ENCODE data around the gene C2CD2.

The C2CD2 gene

DNA sequence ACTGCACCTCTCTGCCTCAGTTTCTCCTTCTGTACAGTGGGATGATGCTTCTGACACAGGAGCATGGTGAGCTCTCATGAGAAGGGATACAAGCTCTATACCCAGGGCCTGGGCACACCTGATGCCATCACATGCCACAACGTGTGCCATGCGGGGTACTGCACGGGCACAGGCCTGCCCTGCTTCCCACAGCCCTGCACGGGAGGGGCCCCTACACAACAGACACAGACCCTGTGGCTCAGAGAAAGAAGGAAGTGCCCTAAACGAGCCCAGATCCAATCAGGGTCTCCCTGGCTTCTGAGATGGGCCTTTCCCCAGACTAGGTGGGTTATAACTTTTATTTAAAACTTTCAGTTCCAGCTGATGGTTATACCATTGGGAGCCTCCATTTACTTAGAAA is 24.6 kb downstream of the C2CD2 start:
- DNase-seq = peak in 1 of 2 experiments; percentile 2

DNA sequence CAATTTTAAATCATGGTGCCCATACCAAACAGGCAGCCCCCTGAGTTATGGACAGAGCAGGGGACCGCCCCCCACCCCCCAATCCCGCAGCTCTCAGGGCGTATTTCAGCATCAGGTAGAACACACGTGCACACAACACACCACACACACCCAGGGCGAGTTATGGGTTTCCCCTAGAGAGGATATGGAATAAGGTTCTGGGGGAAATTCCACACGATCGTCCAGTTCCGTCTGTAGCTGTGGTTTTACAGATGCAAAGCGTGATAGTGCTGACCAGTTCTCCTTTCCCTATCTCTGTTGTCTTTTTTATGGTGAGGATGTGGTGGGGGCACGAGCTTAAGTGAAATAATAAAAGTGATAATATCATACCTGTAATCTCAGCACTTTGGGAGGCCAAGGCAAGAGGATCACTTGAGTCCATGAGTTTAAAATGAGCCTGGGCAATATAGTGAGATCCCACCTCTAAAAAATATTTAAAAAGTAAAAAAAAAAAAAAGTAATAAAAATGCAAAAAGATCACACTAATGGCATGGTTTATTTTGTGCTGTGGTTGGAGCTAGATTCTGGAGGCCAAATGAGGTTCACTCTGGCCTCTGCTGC is 25.1 kb downstream of the C2CD2 start:
- DNase-seq = peak; percentile 26 to 37

GRCh38 chr21:41927727-41928409 is 25.9 kb downstream of the C2CD2 start:
- DNase-seq = peak; percentile 53 to 59

DNA sequence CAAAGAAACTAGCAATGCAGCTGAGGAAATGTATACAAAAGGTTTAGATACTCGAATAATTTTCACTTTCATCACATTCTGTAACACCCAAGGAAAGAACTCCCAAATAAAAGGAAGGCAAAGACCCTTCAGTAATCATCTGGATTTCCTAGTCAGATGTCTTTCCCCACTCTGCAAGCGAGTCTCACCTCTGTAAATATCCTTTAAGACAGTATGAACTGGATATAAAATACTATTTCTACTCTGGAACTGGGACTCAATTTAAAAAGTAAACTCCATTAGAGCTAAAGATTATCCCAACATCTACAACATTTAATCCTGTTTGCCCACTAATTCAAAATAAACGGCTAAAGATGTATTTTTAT is 27.0 kb downstream of the C2CD2 start:
- DNase-seq = no peak

DNA sequence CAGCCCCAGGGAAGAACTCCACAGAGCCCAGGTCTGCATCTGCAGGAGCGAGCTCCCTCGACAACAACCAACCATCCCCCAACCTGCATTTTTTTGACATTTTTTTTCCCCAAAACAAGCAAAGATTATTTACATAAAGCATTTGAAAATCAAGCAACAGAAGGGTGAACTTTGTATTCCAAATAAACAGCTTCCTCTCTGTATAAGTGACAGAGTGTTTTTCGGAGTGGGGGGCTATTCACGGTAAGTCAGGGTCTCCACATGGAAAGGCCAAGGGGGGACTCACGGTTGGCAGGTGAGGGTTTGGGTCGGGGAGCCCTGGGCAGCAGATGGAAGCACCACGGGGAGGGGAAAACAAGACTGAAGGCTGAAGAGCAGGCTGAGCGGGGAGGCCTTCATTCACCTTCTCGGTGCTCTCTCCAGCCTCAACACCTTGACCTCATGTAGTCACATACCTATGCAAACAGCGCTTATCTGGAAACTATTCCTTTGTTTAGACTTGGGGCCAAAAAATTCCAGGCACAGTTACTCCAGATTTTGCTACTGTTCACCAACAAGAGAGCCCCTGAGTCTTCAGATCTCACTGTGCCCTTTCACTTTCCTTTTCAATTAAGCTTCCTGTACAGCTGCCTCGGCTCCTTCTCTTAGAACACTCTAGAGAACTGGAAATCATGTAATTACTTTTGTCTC is 27.6 kb downstream of the C2CD2 start:
- peak; percentile 68 to 79 for DNase-seq

- DNase-seq = no peak
Measured at GRCh38 chr21:41925767-41926116, 28.1 kb downstream of the C2CD2 start.

DNA sequence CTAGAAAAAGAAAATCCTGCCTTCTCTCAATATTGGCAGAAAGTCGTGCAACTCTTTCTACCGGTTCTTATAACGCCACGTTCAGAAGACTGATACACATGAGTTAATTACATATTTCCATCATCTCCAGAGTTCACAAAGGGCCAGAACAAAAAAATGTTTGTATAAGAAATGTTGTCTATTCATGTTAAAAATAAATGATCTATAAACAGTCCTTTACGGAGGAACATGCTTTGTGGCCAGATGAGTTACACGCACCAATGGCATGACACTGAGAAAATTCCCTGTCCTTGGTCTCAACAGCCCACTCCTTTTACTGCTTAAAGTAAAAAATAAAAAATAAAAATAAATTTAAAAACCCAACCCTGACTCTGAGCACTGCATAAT is 29.5 kb downstream of the C2CD2 start:
- DNase-seq = no peak

- no peak for DNase-seq
Measured at GRCh38 chr21:41923631-41924367, 30.0 kb downstream of the C2CD2 start.

GRCh38 chr21:41923186-41923585 is 30.6 kb downstream of the C2CD2 start:
- no peak for DNase-seq

DNA sequence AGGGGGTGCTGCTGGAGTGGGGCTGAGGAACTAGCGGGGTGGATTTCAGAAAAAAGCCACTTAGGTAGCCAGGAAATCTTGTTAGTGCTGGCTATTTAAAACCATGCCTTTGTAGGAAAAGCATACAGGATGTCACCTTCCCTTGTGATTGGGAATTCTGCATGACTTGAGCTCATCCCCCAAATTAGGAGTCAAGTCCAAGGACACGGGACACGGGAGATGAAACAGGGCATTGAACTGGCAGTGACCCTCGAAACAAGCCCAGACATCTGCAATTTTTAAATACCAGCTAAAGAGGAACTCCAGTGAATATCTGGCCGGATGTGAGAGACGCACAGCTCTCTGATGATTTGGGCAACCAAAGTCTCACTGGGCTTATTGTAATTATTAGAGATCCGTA is 32.8 kb downstream of the C2CD2 start:
- DNase-seq = peak; percentile 45 to 70

GRCh38 chr21:41920476-41920875 is 33.3 kb downstream of the C2CD2 start:
- DNase-seq = no peak

GRCh38 chr21:41919666-41920398 is 34.0 kb downstream of the C2CD2 start:
- DNase-seq = no peak

GRCh38 chr21:41918561-41919358 is 35.1 kb downstream of the C2CD2 start:
- no peak for DNase-seq

DNA sequence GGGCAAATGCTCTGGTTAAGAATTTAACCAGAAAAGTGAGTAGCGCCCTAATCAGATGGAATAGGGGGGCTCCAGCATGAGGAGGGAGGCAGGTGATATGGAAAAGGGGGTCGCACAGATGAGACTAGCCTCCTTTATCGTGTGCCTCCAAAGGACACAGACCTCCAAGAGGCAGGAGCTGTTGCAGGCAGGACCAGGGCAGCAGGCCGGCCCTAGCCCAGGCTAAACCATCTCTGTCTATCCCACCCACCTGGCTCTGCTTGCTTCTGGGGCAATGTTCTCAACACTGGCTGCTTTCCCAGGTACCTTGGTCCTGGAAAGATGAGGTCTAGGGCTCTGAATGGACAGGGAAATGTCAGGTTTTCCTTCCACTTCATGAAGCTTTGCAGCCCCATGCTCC is 36.3 kb downstream of the C2CD2 start:
- DNase-seq = no peak

DNA sequence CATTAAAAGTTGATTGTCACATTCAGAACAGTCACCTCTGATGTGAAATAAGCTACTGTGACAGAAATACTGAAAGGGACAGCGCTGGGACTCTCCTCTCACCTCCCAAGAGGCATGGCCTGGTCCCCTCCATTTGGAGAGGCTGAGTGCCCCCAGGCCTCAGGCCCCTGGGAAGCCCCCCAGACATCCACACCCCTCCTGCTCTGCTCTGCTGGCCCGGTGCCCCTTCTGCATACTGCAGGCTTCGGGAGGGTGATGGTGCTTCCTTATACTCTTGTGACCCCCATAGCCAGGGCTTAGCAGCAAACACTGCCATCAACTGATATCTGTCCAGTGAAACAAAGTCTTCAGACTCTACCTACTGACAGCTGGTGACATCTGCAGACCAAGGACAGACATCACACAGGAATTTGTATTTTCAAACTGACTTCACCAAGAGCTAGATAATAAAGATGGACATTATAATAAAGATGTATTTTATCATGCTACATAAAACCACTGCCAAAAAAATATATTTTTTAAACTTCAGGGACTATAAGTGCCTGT is 36.9 kb downstream of the C2CD2 start:
- no peak for DNase-seq

DNA sequence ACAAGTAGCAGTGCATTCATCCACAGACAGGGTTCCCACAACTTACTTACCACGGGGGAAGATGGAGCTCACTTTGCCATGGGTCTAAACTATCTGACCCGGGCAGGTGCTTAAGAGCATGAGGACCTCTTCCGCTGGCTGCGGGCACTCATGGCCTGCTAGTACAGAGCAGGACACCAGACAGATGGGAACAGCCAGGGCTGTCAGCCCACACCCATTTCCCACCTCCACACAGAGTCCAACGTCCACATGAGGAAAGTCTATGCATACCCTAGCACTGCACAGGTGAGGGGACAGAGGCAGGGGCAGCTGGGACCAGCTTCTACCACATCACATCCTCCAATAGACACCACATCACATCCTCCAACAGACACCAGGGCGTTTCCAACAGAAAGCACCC is 38.9 kb downstream of the C2CD2 start:
- no peak for DNase-seq

- DNase-seq = no peak
Measured at GRCh38 chr21:41914358-41914757, 39.5 kb downstream of the C2CD2 start.

GRCh38 chr21:41913230-41913629 is 40.6 kb downstream of the C2CD2 start:
- no peak for DNase-seq

GRCh38 chr21:41908829-41909228 is 45.0 kb downstream of the C2CD2 start:
- DNase-seq = no peak

DNA sequence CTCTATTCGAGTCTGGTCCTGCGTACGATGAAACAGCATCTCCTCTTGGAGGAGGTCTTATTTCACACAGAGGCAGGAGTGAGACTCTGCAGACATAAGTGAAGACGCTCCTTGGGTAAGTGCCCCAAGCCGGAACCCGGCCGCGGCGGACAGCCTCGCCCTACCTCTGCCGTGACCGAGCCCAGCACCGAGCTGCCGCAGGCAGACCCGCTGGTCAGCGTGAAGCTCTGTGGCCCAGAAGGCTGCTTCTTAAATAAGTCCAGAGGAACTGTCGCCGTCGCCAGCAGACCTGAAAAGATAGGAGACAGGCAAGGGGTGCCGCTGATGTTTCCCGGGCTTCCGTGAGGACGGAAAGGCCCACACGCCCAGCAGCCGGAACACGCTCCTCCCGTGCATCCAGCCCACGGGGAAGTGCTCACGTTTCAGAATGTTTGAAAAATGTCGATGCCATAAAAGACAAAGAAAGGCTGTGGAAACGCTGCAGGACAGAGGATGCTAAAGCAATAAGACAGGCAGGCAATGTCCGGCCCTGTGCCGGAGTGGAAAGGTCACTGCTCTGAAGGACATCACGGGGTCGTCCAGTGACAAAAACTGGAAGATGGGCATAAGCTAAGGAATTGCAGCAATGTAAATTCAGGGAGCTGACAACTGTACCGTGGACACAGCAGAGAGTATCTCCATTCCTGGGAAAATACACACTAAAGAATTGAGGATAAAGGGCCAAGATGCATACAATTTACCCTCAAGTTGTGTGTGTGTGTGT is 46.1 kb downstream of the C2CD2 start:
- DNase-seq = no peak

DNA sequence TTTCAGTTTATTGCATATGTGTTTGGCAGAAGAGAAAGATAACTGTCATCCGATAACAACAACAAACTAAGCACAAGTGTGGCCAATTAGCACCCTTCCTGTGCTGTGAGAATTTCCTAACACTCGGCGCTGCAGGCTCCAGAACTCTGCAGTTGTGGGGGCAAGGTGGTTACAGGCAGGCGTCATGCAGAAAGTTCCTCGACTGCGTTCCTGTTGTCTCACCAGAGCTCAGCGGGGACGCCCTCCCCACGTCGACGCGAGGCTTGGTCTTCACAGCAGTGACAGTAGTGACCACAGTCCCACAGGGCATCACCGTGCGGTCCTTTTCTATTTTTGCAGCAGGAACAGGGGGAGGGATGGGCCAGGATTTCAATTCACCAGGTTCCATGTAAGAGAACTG is 47.0 kb downstream of the C2CD2 start:
- no peak for DNase-seq
